GM18867 (cell line): ENCODE data around the gene BEAN1.

Experiments
- ATAC-seq: cut with Tn5 transposase; IDR thresholded peaks from one replicate; pipeline ENCODE4 v1.9.1; 2021; ENCODE audit warnings: mild to moderate bottlenecking, moderate library complexity; ENCODE audit not compliant: unreplicated experiment

BEAN1 gene

DNA sequence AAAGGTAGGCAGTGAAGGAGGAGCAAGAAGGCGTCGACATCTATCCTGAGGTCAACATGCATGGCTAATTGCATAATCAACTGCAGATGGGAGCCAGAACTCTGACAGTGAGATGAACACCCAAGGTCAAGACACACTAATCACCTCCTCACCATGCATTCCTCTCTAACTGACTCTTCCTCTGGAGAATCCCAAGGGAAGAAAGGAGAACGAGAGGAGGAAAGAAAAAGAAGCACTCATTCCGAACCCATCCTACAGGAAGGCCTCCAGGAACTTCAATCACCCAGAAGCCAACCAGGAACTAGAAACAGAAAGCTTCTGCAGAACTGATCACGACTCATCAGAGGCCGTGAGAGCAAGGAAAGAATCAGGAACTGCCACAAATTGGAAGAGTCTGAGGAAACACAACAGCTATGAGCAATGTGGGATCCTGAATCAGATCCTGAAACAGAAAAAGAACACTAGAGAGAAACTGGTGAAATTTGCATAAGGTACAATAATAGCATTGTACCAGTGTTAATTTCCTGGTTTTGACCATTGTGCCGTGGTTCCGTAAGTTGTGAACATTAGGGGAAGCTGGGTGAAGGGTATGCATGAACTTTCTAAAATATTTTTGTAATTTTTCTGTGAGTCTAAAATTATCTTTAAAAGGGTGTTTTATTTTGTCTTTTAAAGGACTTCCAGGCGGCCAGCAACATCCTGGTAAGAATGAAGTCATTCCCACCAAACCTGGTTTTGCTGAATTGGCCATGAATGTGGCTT, 10.0 kb upstream of the BEAN1 start:
- ATAC-seq, result no peak

DNA sequence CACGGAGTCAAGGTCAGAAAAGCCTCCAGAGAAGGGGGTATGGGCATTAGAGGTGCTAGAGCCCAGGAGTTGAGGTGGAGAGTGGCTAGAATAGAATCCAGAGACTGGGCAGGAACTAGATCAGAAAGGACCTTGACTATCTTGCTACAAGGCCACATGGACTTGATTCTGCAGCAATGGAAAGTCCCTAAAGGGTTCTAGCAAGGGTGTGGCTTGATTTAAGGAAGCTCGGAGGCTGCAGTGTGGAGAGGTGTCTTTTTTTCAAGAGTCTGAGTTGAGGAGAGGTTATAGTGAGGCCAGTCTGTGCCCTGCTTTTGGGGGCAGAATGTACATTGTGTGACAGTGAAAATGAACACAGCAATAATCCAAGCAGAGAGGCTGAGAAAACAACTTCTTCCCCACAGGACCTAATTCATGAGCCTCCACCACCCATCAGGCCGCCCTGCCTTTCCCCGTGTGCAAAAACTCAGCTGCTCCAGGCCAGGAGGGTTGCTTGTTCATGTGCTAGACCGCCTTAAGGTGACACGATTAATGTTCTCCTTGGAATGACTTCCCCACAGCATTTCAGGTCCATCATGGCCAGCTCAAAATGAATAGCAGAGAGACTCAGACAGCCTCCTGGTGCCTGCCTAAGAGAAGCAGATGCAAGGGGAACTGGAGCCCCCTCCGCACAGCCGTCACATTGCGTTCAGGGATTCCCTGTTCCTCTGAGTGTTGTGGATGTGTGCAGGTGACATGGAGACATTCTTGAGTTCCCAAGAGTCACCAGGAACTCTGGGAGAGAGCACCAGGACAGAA, 8.7 kb upstream of the BEAN1 start:
- ATAC-seq, result no peak

DNA sequence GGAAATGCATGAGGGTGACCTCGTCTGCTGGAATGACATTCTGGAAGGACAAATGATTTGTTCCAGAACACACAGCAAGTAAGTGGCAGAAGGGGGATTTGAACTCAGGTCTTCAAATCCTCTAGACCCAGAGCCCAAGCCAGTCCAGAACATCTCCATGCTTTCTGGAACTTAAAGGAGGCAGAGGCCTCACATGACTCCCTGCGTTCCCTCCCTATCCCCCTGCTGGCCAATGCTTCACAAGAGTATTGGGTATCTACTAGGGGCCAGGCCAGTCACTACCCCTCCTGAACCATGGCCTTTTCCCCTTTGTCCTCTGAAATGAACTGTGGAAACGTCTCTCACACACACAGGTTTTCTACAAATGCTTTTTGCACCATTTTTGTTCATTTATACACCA, 7.6 kb upstream of the BEAN1 start:
- no peak for ATAC-seq

DNA sequence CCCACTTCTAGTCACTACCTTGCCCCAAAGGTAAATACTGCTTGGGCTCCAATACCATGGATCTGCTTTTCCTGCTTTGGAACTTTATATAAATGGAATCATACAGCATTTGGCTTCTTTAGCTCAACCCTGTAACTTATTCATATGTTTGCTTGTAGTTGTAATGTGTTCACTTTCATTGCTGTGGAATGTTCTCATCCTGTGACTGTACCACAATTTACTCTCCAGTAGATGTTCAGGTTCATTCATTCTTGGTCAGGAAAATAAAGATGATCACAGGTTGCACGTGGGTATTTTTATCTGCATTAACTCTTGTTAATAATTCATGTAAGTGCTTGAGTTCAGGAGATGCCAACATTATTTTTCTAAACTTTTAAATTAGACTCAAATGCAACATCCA, 6.7 kb upstream of the BEAN1 start:
- no peak for ATAC-seq

DNA sequence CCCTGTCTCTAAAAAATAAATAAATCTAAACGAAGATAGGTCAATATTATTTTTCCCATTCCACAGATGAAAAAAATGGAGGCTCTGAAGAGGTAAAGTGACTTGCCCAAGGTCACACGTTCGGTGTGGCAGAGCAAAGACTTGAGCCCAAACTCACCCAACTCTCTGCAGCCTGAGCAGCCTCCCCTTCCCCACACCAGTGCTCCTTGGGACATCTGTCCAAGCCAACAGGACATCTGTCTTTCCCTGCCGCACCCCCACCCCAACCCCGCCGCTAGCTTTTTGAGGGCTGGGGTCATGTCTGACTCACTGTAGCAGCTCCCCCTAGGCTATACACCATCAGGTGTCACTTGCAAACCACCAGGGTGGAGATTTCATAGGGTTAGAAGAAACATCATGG, 5.2 kb upstream of the BEAN1 start:
- no peak for ATAC-seq

DNA sequence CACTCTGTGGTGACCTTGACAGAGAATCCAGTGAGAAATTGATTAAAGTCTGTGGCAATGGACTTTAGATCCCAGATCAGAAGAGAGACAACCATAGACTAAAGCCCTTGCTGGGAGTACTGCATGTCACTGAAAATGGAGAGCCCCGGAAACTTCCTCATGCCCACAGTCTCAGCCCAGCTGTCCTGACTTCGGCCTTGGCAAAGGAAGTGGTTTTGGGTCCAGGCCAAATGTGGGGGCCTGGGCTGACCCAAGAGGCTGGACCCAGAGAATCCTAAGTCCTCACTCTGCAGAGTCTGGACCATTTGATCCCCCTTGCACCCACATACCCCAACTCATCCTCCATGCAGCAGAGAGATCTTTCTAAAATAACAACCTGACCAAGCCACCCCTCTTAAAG, 4.7 kb upstream of the BEAN1 start:
- no peak for ATAC-seq

DNA sequence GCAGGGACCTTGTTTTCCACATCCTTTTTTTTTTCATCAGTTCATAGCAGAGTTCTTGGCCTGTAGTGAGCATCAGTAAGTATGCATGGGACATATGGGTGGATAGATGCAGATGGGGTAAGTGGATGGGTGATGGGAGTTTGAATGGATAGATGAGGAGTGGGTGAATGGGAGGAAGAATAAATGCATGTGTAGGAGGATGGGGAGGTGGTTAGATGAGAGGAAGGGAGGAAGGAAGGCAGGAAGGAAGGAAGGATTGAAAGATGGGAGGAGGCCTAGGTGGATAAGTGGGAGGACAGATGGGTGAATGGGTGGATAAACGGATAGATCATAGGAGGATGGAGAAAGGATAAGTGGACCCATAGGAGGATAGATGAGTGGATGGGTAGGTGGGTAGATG, 3.9 kb upstream of the BEAN1 start:
- ATAC-seq, result no peak

DNA sequence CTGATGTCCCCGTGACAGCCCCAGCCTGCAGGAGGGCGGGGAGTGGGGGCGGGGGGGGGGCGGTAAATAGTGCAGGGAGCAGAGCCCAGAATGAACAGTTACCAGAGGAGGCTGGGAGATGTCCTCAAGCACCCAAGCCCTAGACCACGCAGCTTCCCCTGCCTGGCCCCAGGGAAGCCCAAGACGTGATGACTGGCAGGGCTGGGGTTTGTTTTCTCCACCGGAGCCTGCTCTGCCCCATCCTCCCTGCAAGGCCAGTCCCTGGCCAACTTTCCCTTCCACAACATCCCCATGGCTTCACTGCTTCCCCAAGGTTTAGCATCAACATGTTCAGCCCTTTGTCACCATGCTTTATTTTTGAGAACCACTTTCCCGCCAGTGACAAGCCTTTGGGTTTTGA, 1.4 kb upstream of the BEAN1 start:
- ATAC-seq, result no peak

DNA sequence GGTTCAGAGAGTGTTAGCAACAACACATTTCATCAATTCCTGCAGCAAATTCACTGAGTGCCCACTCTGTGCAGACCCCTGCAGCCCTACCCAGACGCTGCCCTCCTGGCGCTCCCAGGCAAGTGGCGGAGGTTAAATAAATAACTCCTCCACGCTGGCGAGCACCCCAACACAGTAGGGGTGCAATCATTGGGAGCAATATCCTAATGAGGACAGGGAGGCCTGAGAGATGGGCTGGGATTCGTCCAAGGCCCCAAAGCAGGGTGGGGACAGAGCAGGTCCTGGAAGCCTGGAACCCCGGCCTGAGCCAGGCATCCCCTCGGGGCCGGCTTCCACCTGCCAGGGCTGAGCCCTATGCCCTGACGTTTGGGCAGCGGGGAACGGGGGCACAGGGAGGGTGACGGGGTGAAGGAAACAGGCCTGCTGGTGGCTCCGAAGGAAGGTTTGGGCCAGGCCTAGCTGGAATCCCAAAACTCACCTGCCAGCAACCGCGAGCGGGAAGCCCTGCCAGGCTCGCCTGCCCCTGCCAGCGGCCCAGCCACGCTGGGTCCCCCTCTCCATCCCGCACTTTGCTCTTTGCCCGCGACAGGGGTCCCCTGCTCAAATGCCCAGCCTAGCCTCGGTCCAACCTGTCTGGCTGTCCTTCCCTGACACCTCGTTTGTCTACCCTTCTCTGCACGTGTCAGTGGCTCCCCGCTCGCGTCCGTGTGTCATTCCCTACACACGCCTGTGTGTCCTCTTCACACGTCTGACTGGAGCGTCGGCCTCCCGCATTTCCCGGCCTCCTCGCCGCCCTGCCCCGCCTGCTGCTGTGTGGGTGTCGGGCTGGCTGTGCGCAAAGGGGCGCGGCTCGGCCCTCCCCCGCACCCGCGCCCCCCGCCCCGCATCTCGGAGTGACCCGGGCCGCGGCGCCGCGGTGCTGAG, 721 bp upstream of the BEAN1 start:
- no peak for ATAC-seq

DNA sequence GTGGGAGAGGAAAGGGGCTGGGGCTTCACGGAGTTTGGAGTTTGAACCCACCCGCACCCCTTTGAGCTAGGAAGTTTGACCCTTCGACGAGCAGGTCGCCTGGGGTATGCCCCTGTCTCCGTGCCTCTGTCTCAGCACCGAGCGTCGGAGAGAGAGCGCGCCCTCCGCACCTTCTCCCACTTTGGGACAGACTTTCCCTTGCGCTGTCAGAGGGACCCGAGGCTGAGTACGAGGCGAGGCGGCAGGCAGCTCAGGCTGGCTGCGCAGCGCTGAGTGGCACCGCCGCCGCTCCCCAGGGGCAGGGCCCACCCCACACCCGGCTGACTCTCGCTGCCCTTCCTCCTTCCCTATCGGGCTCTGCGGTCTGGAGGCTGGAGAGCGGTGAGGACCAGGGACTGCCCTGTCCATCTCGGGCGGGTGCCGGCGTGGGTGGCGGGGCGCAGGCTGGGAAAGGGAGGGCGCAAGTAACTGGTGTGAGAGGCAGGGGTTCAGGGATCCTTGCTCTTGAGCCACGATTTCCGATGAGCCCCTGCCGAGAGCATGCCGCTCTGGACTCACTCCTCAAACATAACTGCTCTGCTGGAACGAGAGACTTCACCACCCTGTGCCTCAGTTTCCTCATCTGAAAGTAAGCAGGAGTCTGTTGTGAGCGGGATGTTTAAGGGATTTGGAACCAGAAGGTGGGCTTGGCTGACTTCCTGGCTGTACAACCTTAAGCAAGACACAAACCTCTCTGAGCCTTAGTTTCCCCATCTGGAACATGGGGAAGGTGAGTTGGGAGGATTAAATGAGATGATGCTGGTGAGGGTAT, 981 bp downstream of the BEAN1 start:
- no peak for ATAC-seq

DNA sequence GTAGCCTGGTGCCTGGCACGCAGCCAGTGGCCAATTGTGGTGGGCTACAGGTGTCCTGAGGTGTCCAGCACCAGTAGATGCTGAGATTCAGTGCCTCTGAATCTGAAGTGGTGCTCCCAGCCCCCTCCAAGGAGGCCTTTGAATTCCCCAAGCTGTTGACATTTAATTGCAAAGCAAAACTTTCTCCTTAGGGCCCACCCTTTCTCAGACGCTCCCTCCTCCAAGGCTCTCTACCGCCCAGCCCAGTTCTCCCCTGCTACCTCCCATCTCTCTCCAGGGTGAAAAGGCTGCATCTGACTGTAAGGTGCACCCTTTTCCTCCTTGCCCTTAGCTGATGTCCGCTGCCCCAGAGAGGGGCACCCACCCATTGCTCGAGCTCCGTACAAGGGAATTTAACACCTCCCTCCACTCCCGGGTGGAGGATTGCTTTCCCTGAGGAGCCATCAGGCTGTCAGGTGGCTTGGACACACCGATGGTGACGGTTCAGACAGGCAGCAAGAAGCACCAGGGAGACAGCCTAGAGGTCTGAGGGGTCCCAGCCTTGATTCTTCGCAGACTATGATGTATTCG, 1.7 kb downstream of the BEAN1 start:
- no peak for ATAC-seq

DNA sequence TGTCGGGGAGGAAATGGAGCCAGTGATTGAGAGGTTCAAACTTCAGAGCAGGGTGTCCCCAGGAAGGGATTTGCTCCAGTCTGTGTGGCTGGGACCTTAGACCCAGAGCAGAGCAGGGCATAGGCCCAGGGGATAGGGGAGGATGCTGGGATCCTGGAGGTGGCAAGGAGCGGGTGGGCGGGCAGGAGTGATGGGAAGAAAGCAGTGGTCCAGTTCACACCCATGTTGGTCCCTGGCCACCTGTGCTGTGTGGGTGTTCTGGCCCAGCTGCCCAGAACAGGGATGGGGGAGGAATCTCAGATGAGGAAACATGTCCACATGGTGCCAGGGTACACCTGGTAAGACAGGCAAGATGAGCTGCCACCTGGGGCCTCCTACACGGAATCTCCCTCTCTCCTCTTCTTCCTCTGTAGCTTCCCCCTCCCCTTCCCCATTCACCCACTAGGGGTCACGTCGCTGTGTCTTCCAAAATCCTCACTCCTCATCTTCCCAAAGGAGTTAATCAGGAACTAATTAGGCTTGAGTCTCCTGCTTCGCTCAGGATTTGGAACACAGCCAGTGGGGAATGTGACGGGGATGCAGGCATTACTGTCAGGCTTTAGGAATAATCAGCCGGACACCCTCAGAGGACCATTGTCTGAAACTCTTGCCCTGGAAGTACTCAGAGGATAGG, 2.3 kb downstream of the BEAN1 start:
- no peak for ATAC-seq

DNA sequence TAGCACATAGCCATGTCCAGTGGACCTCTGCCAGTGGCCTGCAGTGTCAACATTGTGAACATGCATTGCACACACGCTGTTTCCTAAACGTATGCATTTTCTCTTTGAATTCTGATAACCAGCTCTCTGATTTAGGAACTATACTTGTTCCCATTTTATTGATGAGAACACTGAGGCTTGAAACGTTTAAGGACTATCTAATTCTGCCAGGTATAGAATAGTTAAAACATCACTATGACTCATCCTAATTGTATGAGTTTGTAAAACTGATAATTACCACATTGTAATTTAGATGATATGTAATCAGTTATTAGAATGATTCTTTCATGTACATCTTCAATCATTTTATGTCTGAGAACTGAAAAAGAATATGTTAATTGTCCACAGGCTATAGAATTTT, 3.1 kb downstream of the BEAN1 start:
- ATAC-seq, result no peak

DNA sequence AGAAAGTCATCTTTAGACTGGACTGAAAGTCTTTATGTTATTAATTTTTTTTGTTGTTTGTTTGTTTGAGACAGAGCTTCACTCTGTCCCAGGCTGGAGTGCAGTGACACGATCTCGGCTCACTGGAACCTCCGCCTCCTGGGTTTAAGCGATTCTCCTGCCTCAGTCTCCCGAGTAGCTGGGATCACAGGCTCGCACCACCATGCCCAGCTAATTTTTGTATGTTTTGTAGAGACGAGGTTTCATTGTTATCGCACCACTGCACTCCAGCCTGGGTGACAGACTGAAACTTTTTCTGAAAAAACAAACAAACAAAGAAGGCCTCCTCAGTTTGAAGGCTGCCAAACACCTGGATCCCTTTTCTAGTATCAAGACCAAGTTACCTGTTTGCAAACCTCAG, 4.7 kb downstream of the BEAN1 start:
- ATAC-seq, result no peak

DNA sequence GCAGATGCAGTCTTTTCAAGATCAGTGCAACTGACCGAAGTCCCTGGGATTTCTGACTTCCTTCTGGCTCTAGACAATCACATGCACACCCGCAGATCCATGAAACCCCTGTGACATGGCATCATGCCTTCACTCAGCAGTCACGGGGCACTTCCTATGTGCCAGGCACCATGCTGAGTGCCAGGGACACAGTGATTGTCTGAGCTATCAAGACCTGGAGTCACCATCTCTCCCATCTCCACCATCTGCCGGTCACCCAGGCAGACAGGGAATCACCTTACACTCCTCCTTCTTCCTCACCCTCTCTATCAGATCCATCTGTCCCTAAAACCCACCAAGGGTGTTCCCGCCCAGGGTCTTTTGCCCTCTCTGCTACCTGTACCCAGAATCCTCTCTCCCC, 5.3 kb downstream of the BEAN1 start:
- no peak for ATAC-seq

DNA sequence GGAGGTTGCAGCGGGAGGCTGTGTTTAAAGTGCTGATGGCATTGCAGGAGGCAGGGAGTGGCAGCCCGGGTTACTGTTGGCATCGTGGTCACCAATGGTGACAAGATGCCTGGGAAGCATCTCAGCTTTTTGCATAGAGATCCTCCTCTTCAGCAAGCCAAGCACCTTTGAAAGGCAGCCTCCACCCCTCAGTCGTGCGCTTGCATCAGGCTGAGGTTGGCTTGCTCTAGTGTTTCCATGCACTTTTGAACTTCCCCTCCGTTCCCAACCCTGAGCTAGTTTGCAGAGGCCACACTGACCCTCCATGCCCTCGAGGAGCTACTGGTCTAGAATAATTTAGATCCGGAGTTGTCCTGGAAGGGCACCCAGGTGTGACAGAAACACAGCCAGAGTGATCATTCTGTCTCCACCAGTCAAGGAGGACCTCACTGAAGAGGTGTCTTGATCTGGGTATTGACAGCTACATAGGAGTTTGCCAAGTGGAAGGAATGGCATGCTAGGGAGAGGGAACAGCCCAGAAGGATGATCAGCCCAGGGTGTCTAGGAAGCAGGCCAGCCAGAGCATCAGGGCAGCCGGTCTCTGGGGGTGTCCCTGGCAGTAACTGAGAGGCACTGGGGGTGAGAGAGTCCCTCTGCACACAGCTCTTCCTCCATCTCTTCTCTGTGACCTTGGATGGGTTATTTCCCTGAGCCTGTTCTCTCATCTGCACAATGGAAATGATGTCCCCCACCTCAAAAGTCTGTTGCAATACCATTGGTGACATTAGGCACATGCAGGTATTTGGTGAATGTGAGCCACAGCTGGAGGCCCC, 7.7 kb downstream of the BEAN1 start:
- no peak for ATAC-seq

DNA sequence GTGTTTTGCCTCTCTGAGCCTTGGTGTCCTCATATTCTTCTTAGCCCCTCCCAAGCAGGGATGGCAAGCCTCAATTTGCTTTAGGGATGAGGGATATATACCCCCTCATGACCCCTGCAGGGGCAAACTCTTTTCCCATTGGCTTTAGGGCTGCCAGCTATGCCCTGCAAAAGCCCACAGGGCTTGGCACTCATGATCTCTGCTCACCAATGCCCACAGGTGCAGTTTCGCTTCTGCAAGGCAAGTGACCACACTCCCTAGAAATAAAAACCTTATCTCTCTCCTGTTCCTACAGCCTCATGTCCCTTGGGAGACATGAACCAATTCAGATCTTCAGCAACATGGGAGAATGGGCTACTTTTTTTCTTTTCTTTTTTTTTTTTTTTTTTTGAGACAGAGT, 8.8 kb downstream of the BEAN1 start:
- no peak for ATAC-seq

DNA sequence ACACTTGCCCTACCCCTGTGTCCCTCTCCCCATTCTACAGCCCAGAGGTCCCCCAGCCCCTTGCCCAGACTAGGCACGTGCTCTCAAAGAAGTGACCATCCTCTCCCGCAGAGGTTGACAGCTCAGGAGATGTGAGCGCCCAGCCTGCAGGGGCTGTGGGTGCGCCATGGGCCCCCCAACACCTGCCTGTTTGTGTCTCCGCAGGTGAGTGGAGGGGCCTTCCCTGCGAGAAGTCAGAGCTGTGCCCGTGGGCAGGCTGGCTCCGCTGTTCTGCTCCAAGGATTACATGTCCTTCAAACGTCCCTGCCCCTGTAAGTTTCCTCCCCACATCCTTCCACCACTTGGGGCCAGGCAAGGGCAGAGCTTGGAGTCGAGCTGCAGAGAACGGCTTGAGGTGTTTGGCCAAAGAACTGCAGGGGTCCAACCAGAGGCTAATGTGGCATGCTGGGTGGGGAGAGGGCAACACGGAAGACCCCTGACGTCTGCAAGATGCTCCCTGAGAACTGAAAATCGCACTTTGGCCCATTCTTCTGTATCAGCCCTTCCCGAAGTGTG, 10.4 kb downstream of the BEAN1 start:
- no peak for ATAC-seq

DNA sequence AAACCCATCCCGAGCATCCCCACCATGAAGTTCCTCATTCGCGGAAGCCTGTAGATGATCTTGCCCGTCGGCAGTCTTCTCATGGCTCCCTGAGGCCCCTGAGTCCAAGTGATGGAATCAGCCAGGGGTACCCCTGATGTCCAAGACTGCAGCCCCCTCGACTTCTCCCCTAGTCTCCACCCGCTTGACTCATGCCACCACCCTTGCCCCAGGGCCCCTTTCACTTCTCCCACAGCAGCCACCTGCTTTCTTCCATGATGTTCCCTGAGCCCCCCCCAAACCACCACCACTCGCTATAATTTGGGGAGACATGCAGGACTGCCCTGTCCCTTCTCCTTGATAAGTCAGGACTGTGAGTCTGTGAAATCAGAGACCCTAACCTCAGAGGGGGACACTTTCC, 11.4 kb downstream of the BEAN1 start:
- ATAC-seq, result no peak
